Karpas-422 (cell line): ENCODE measurements around the gene MRPL57. TPM values are rescaled to one million over a fixed set of nuclear protein-coding genes. Genes with fewer than 3 reads are reported as not detected.
"Not testable (repeated sequence)": the region's sequence is repeated elsewhere in the genome, so short reads cannot be mapped to it uniquely, and the experiment has no call there.

ENCODE experiments used
- DNase-seq: peaks from one replicate; pipeline ENCODE4 v3.0.0-alpha.2; 2015
- H2AFZ ChIP-seq: fragments of 200-600 bp; sonication (generic); 2 replicates; pipeline ENCODE4 v1.6.1; 2014; ENCODE audit warnings: antibody characterized with exemption, low read length, mixed read lengths
- H3K27ac ChIP-seq: fragments of 200-600 bp; sonication (generic); 2 replicates; pipeline ENCODE4 v1.5.1; 2014; ENCODE audit warnings: mild to moderate bottlenecking, low read length, moderate library complexity
- H3K27me3 ChIP-seq: fragments of 200-600 bp; sonication (generic); 2 replicates; pipeline ENCODE4 v1.6.1; 2014; ENCODE audit warnings: low read length, mixed read lengths
- H3K36me3 ChIP-seq: fragments of 200-600 bp; sonication (generic); 2 replicates; pipeline ENCODE4 v1.6.1; 2014; ENCODE audit warnings: low read length, mixed read lengths; ENCODE audit not compliant: insufficient read depth
- H3K4me1 ChIP-seq: fragments of 200-600 bp; sonication (generic); 2 replicates; pipeline ENCODE4 v1.6.1; 2014; ENCODE audit warnings: mild to moderate bottlenecking, low read length, mixed read lengths
- H3K4me2 ChIP-seq: fragments of 200-600 bp; sonication (generic); 2 replicates; pipeline ENCODE4 v1.6.1; 2014; ENCODE audit warnings: low read length, low read depth, mild to moderate bottlenecking; ENCODE audit not compliant: poor library complexity, severe bottlenecking
- H3K4me3 ChIP-seq: fragments of 200-600 bp; sonication (generic); 2 replicates; pipeline ENCODE4 v1.5.1; 2014; ENCODE audit warnings: mild to moderate bottlenecking, antibody characterized with exemption, low read length, mixed read lengths
- H3K79me2 ChIP-seq: fragments of 200-600 bp; sonication (generic); 2 replicates; pipeline ENCODE4 v1.6.1; 2014; ENCODE audit warnings: mild to moderate bottlenecking, low read length, mixed read lengths
- H3K9ac ChIP-seq: fragments of 200-600 bp; sonication (generic); 2 replicates; pipeline ENCODE4 v1.6.0; 2014; ENCODE audit warnings: low read length
- H3K9me2 ChIP-seq: fragments of 200-600 bp; sonication (generic), shearing (Covaris generic); replicated peaks from 2 replicates; pipeline ENCODE4 v1.6.0; 2014; ENCODE audit warnings: mild to moderate bottlenecking, low read length, moderate library complexity; ENCODE audit not compliant: insufficient read depth
- H3K9me3 ChIP-seq: fragments of 300-700, 200-600 bp; sonication (generic); 2 replicates; pipeline ENCODE4 v1.6.1; 2014; ENCODE audit warnings: low read length, mixed read lengths
- H4K20me1 ChIP-seq: fragments of 200-600 bp; sonication (generic); 2 replicates; pipeline ENCODE4 v1.6.1; 2014; ENCODE audit warnings: mild to moderate bottlenecking, antibody characterized with exemption, low read length, low read depth; ENCODE audit not compliant: insufficient read depth
- total RNA-seq: library from RNA; depleted of rRNA; stranded (reverse); fragments of >200 nt; shearing (Covaris generic); gene quantifications from 2 replicates; pipeline ENCODE4 v1.2.3, GENCODE V29; 2014; ENCODE audit warnings: low replicate concordance

MRPL57 gene
- total RNA-seq, 1 experiment from 2014 or later, result 31.8 TPM

DNA sequence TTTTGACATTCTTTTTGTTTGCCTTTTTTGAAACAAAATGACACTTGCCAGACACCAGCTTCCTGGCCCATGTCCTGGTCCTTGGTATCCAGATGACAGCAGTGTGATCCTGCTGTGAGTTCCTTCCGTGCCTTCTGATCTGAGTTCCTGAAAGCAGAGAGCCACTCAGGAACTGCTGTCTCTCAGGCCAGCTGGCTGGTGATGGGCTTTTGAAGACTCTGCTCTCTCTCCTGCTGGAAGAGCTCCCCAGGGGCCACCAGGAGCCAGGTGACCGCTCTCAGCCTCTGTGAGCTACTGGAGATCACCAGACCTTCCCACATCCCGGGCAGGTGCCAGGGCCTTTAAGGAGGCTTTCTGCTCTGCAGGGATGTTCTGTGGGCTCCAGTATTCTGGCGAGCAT, 21.9 kb downstream of the MRPL57 start:
- H3K9ac ChIP-seq, H4K20me1 ChIP-seq, H3K36me3 ChIP-seq, H2AFZ ChIP-seq, H3K79me2 ChIP-seq, DNase-seq, H3K9me2 ChIP-seq, H3K27me3 ChIP-seq, H3K9me3 ChIP-seq, H3K27ac ChIP-seq, H3K4me3 ChIP-seq, H3K4me2 ChIP-seq, H3K4me1 ChIP-seq: not testable (repeated sequence)

DNA sequence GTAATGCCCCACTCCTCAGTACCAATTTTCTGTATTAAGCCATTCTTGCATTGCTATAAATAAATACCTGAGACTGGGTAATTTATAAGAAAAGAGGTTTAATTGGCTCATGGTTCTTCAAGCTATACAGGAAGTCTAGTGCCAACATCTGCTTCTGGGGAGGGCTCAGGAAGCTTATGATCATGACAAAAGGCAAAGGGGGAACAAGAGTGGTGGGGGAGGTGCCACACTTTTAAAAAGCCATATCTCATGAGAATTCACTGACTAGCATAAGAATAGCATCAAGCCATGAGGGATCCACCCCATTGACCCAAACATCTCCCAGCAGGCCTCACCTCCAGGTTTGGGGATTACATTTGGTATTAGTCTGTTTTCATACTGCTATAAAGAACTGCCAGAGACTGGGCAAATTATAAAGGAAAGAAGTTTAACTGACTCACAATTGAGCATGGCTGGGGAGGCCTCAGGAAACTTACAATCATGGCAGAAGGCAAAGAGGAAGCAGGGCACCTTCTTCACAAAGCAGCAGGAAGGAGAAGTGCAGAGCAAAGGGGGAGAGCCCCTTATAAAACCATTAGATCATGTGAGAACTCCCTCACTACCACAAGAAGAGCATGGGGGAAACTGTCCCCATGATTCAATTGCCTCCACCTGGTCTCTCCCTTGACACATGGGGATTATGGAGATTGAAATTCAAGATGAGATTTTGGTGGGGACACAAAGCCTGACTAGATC, 25.2 kb downstream of the MRPL57 start:
- H3K9ac ChIP-seq, H3K4me1 ChIP-seq, H2AFZ ChIP-seq, H3K27me3 ChIP-seq, DNase-seq, H3K4me3 ChIP-seq, H3K9me2 ChIP-seq, H3K27ac ChIP-seq, H3K36me3 ChIP-seq, H4K20me1 ChIP-seq, H3K9me3 ChIP-seq, H3K79me2 ChIP-seq, H3K4me2 ChIP-seq: not testable (repeated sequence)

GRCh38 chr13:21202767-21203531, 26.5 kb downstream of the MRPL57 start:
- H3K9me2 ChIP-seq, result no peaks in the 10 kb centered on the region
- H2AFZ ChIP-seq, result no peak overlapping the region
- H3K27ac ChIP-seq, result no peak overlapping the region
- H3K4me3 ChIP-seq, result no peak overlapping the region
- no peaks in the 10 kb centered on the region for H3K36me3 ChIP-seq
- H3K79me2 ChIP-seq, result no peaks in the 10 kb centered on the region
- H3K4me1 ChIP-seq, result no peaks in the 10 kb centered on the region
- no peaks in the 10 kb centered on the region for H3K9me3 ChIP-seq
- no peak overlapping the region for H3K4me2 ChIP-seq
- H3K9ac ChIP-seq, result no peak overlapping the region
- H3K27me3 ChIP-seq, result no peaks in the 10 kb centered on the region
- no peak for DNase-seq
- H4K20me1 ChIP-seq, result no peaks in the 10 kb centered on the region

GRCh38 chr13:21208652-21209154, 32.2 kb downstream of the MRPL57 start:
- H3K4me1 ChIP-seq, result no peaks in the 10 kb centered on the region
- H3K9me2 ChIP-seq, result no peaks in the 10 kb centered on the region
- DNase-seq, result no peak
- no peak overlapping the region for H3K4me3 ChIP-seq
- no peaks in the 10 kb centered on the region for H3K36me3 ChIP-seq
- H3K79me2 ChIP-seq, result no peaks in the 10 kb centered on the region
- H3K9ac ChIP-seq, result no peak overlapping the region
- H3K27me3 ChIP-seq, result peaks cover 2% of the 10 kb centered on the region; the same call in 1 of the 2 replicates
- no peak overlapping the region for H3K4me2 ChIP-seq
- H3K27ac ChIP-seq, result no peak overlapping the region
- no peaks in the 10 kb centered on the region for H3K9me3 ChIP-seq
- no peak overlapping the region for H2AFZ ChIP-seq
- no peaks in the 10 kb centered on the region for H4K20me1 ChIP-seq

DNA sequence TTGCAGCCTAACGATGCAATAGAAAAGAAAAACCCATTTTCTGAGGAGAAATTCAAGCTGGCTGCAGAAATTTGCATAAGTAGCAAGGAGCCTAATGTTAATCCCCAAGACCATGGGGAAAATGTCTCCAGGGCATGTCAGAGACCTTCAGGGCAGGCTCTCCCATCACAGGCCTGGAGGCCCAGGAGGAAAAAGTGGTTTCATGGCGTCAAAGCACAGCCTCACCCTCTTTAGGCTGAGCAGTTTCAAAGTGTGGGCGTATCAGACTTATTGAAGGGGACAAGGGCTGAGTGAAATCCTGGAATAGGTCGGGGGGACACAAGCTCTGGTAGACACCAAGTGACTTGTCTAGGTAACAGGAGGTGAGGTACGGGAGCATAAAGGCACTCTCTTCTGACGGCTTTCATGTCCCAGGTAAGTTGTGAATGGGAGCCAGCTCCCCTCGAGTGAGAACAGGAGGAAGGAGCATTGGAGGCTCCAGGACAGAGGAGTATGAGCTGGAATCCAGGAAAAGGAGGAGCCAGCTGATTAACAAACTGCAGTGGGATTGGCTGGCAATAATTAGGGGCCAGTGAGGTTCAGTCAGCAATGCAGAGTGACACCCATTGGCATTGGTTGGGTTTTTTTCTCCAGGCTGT, 35.8 kb downstream of the MRPL57 start:
- Histone ChIP-seq H3K27ac (no peak overlapping the region), H3K9ac (no peak overlapping the region), H3K79me2 (no peaks in the 10 kb centered on the region), H2AFZ (no peak overlapping the region), H3K4me1 (no peaks in the 10 kb centered on the region), H3K4me3 (no peak overlapping the region), H3K9me3 (no peaks in the 10 kb centered on the region), H4K20me1 (no peaks in the 10 kb centered on the region), H3K27me3 (peaks cover 2% of the 10 kb centered on the region; the same call in 1 of the 2 replicates), H3K9me2 (no peaks in the 10 kb centered on the region), H3K4me2 (no peak overlapping the region), H3K36me3 (no peaks in the 10 kb centered on the region)
- no peak for DNase-seq

GRCh38 chr13:21215419-21215818, 39.0 kb downstream of the MRPL57 start:
- H3K4me2 ChIP-seq, H3K9me3 ChIP-seq, H3K4me3 ChIP-seq, H4K20me1 ChIP-seq, H2AFZ ChIP-seq, H3K36me3 ChIP-seq, H3K4me1 ChIP-seq, H3K9me2 ChIP-seq, DNase-seq, H3K9ac ChIP-seq, H3K79me2 ChIP-seq, H3K27ac ChIP-seq, H3K27me3 ChIP-seq: not testable (repeated sequence)

- no peak overlapping the region for H2AFZ ChIP-seq
- no peak overlapping the region for H3K4me2 ChIP-seq
- H3K4me1 ChIP-seq, result no peaks in the 10 kb centered on the region
- H3K27ac ChIP-seq, result no peak overlapping the region
- H3K4me3 ChIP-seq, result no peak overlapping the region
- no peaks in the 10 kb centered on the region; the same call in 1 of the 2 replicates for H3K27me3 ChIP-seq
- no peaks in the 10 kb centered on the region for H3K79me2 ChIP-seq
- H3K36me3 ChIP-seq, result no peaks in the 10 kb centered on the region
- H3K9me2 ChIP-seq, result no peaks in the 10 kb centered on the region
- H3K9me3 ChIP-seq, result no peaks in the 10 kb centered on the region
- DNase-seq, result no peak
- H3K9ac ChIP-seq, result no peak overlapping the region
- no peaks in the 10 kb centered on the region for H4K20me1 ChIP-seq
These were observed 39.9 kb downstream of the MRPL57 start for GRCh38 chr13:21216332-21216731.

GRCh38 chr13:21218351-21219035, 42.0 kb downstream of the MRPL57 start:
- Histone ChIP-seq H3K4me1 (no peaks in the 10 kb centered on the region), H3K27me3 (no peaks in the 10 kb centered on the region), H3K9me3 (no peaks in the 10 kb centered on the region), H3K4me2 (no peak overlapping the region), H3K36me3 (no peaks in the 10 kb centered on the region), H2AFZ (no peak overlapping the region), H3K79me2 (no peaks in the 10 kb centered on the region), H3K9me2 (no peaks in the 10 kb centered on the region), H3K4me3 (no peak overlapping the region), H3K27ac (no peak overlapping the region), H3K9ac (no peak overlapping the region), H4K20me1 (no peaks in the 10 kb centered on the region)
- no peak for DNase-seq
